PFSK-1 (cell line): ENCODE data around the gene SLC25A31.

Source experiments
- FOXP2 ChIP-seq: optimal IDR thresholded peaks from 2 replicates; pipeline ENCODE3; 2011; ENCODE audit warnings: borderline replicate concordance, control low read depth, inconsistent platforms; ENCODE audit not compliant: insufficient read depth; ENCODE audit errors: extremely low read length, extremely low read depth
- POLR2AphosphoS5 ChIP-seq: IDR thresholded peaks from 2 replicates; pipeline ENCODE4 v1.6.1; 2012; ENCODE audit warnings: low read depth, mild to moderate bottlenecking, control low read depth, low read length, moderate library complexity
- REST ChIP-seq, 2 experiments: IDR thresholded peaks; 2 replicates each; pipeline versions ENCODE4 v1.6.1 to v1.8.0; 2011 to 2012; ENCODE audit warnings: low read depth in 2 of 2, low read length in 2 of 2, control low read depth in 1 of 2, inconsistent platforms in 1 of 2, mild to moderate bottlenecking in 1 of 2, moderate library complexity in 1 of 2; ENCODE audit not compliant: insufficient read depth in 1 of 2
- SIN3A ChIP-seq: IDR thresholded peaks from 2 replicates; pipeline ENCODE4 v1.6.1; 2012; ENCODE audit warnings: mild to moderate bottlenecking, low read length, moderate library complexity, borderline replicate concordance; ENCODE audit not compliant: insufficient read depth
- TAF1 ChIP-seq: IDR thresholded peaks from 2 replicates; pipeline ENCODE4 v1.6.1; 2012; ENCODE audit warnings: low read length, control low read depth, borderline replicate concordance; ENCODE audit not compliant: insufficient read depth

The SLC25A31 gene

GRCh38 chr4:127799711-127800110 lies 69.5 kb downstream of the SLC25A31 start:
- TF ChIP-seq POLR2AphosphoS5 (no peak), SIN3A (no peak), TAF1 (no peak), REST (IDR thresholded peaks at IDR 0.05; ENCODE audit: insufficient read depth in 1 of 2, low read depth in 2 of 2, low read length in 2 of 2) (no peak), FOXP2 (no peak)

- TF ChIP-seq TAF1: no peak
Measured at GRCh38 chr4:127809173-127809800, 79.1 kb downstream of the SLC25A31 start.

GRCh38 chr4:127810551-127810950 lies 80.4 kb downstream of the SLC25A31 start:
- TF ChIP-seq REST (IDR thresholded peaks at IDR 0.05; ENCODE audit: insufficient read depth in 1 of 2, low read depth in 2 of 2, low read length in 2 of 2) (no peak), POLR2AphosphoS5 (no peak), FOXP2 (no peak), SIN3A (no peak), TAF1 (no peak)

- no peak for TF ChIP-seq REST (IDR thresholded peaks at IDR 0.05; ENCODE audit: insufficient read depth in 1 of 2, low read depth in 2 of 2, low read length in 2 of 2)
- no peak for TF ChIP-seq POLR2AphosphoS5
- TF ChIP-seq TAF1: no peak
- TF ChIP-seq SIN3A: no peak
- TF ChIP-seq FOXP2: no peak
Measured at GRCh38 chr4:127822430-127822829, 92.2 kb downstream of the SLC25A31 start.
